NCI-H748 (cell line): ENCODE data around the gene PORCN.
"Not testable (repeated sequence)": the region's sequence is repeated elsewhere in the genome, so short reads cannot be mapped to it uniquely, and the experiment has no call there.

ENCODE experiments used
- DNase-seq: peaks from one replicate; lab custom pipeline; 2025; ENCODE audit not compliant: unreplicated experiment; lab: John Stamatoyannopoulos, UW

Gene PORCN

GRCh38 chrX:48539345-48540027 is 30.7 kb downstream of the PORCN start, which contains the start of gene TBC1D25:
Gene TBC1D25, plus strand, starts transcription at chrX:48539714. Its CDS starts 84 bp downstream, at chrX:48539798.
- peak; percentile 98 for DNase-seq

GRCh38 chrX:48540028-48540375 is 31.2 kb downstream of the PORCN start:
- DNase-seq, result peak; percentile 89

- DNase-seq, result no peak
These were observed 31.7 kb downstream of the PORCN start for GRCh38 chrX:48540480-48540879.

GRCh38 chrX:48541140-48541814 is 32.5 kb downstream of the PORCN start:
- no peak for DNase-seq

- DNase-seq, result no peak
These were observed 40.1 kb downstream of the PORCN start for GRCh38 chrX:48548871-48549270.

- DNase-seq, result not testable (repeated sequence)
These were observed 47.0 kb downstream of the PORCN start for GRCh38 chrX:48555731-48556325.

GRCh38 chrX:48558271-48558670 is 49.5 kb downstream of the PORCN start:
- no peak for DNase-seq

- no peak for DNase-seq
These were observed 50.8 kb downstream of the PORCN start for GRCh38 chrX:48559636-48560035.

- no peak for DNase-seq
These were observed 51.3 kb downstream of the PORCN start for GRCh38 chrX:48560056-48560455.

GRCh38 chrX:48560681-48561080 is 51.9 kb downstream of the PORCN start:
- DNase-seq, result no peak

GRCh38 chrX:48569958-48570357 is 61.2 kb downstream of the PORCN start:
- no peak for DNase-seq
